Esophagus muscularis mucosa (tissue), 4 donors: ENCODE data around the gene TMEM132C. TPM values are rescaled to one million over a fixed set of nuclear protein-coding genes. Genes with fewer than 3 reads are reported as not detected.

ENCODE experiments used
- DNase-seq: peaks from one replicate; pipeline ENCODE4 v3.0.0-alpha.2; 2017; ENCODE audit errors: extremely low spot score
- H3K27ac ChIP-seq, 4 donors: fragments of 200-600 bp; sonication (generic); replicated peaks in 1 of 4; 1 replicate in 3 of 4; 2 replicates in 1 of 4; pipeline ENCODE4 v1.5.1; 2016 to 2019; ENCODE audit warnings: mild to moderate bottlenecking in 1 of 4
- H3K27me3 ChIP-seq, 4 donors: fragments of 200-600 bp; sonication (generic); one replicate each; pipeline versions ENCODE4 v1.5.1 to v1.6.0; 2016 to 2019
- H3K36me3 ChIP-seq, 4 donors: fragments of 200-600 bp; sonication (generic); one replicate each; pipeline ENCODE4 v1.5.1; 2016 to 2019
- H3K4me1 ChIP-seq, 4 donors: fragments of 200-600 bp; sonication (generic); one replicate each; pipeline ENCODE4 v1.5.1; 2016 to 2019
- H3K4me3 ChIP-seq, 4 donors: fragments of 200-600 bp; sonication (generic); 1 replicate in 2 of 4; 2 replicates in 2 of 4; pipeline ENCODE4 v1.5.1; 2016 to 2019; ENCODE audit warnings: mild to moderate bottlenecking in 4 of 4, moderate library complexity in 1 of 4
- H3K9me3 ChIP-seq, 4 donors: fragments of 200-600 bp; sonication (generic); 1 replicate in 3 of 4; 2 replicates in 1 of 4; pipeline ENCODE4 v1.5.1; 2016 to 2019
- EP300 ChIP-seq: sonication (generic); formaldehyde crosslinking; IDR thresholded peaks from one replicate; pipeline ENCODE4 v1.6.1; 2017; ENCODE audit warnings: antibody characterized with exemption
- POLR2A ChIP-seq: fragments of 450-650 bp; IDR thresholded peaks from one replicate; pipeline ENCODE4 v1.6.1; 2017; ENCODE audit warnings: antibody characterized with exemption, moderate library complexity, mild to moderate bottlenecking, low read depth
- POLR2AphosphoS5 ChIP-seq, 2 donors: sonication (generic); formaldehyde crosslinking; IDR thresholded peaks; one replicate each; pipeline ENCODE4 v1.6.1; 2017; ENCODE audit warnings: antibody characterized with exemption in 2 of 2
- WGBS: methylation state at CpG from one replicate; pipeline ENCODE4 v1.1.5; 2018; 5-methylcytosine and 5-hydroxymethylcytosine counted together
- intact Hi-C: fragments of 100-400 bp; cut with DNase I; formaldehyde crosslinking; loops from one replicate; pipeline ENCODE4 v1.15.1; 2023
- small RNA-seq, 3 donors: library from RNA; depleted of rRNA; stranded (forward); fragments of <200 nt; gene quantifications; one replicate each; pipeline ENCODE3, GENCODE V24; 2016
- total RNA-seq, 4 donors: library from RNA; depleted of rRNA; stranded (reverse); fragments of >200 nt; gene quantifications; one replicate each; pipeline versions ENCODE4 v1.1.0 to v1.2.1, GENCODE V29; 2016
- TF ChIP-seq, protein P1 (sequence below), 3 experiments: fragments of 200-600 bp in 2 of 3; fragments of 450-650 bp in 1 of 3; sonication (generic) in 2 of 3; IDR thresholded peaks; one replicate each; pipeline ENCODE4 v1.5.1; 2017 to 2019; ENCODE audit warnings: antibody characterized with exemption in 3 of 3, mild to moderate bottlenecking in 2 of 3, moderate library complexity in 1 of 3

The TMEM132C gene
- total RNA-seq, 4 donors from 2014 or later = 2.9 to 3.8 (median 3.5) TPM

DNA sequence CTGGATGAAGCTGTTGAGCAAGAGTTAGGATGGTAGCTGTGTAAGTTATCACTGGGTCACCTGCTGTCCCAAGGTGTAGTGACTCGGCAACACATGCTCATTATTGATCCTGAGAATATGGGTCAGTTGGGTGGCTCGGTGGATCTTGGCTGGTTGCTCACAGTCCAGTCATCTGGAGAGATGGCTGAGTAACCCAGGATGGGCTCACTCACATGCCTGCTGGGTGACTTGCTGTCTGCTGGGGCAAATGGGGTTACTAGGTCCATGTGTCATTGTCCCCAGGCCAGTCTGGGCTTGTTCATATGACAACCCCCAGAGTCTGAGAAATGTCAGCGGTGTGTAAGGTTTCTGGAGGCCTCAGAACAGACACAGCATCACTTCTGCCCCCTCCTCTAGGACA lies 487.3 kb downstream of the TMEM132C start:
- no peak for DNase-seq
- Histone ChIP-seq H3K4me1 (no peaks in the 10 kb centered on the region), H3K4me3 (no peak overlapping the region), H3K27me3 (no peaks in the 10 kb centered on the region), H3K36me3 (no peaks in the 10 kb centered on the region), H3K27ac (no peak overlapping the region), H3K9me3 (peaks cover 0 to 4% (median 0%) of the 10 kb centered on the region in 4 donors)
- intact Hi-C loops = no loop called here
- 93% methylated on average over 2 of the region's 3 CpGs for WGBS
- TF ChIP-seq, protein P1, sequence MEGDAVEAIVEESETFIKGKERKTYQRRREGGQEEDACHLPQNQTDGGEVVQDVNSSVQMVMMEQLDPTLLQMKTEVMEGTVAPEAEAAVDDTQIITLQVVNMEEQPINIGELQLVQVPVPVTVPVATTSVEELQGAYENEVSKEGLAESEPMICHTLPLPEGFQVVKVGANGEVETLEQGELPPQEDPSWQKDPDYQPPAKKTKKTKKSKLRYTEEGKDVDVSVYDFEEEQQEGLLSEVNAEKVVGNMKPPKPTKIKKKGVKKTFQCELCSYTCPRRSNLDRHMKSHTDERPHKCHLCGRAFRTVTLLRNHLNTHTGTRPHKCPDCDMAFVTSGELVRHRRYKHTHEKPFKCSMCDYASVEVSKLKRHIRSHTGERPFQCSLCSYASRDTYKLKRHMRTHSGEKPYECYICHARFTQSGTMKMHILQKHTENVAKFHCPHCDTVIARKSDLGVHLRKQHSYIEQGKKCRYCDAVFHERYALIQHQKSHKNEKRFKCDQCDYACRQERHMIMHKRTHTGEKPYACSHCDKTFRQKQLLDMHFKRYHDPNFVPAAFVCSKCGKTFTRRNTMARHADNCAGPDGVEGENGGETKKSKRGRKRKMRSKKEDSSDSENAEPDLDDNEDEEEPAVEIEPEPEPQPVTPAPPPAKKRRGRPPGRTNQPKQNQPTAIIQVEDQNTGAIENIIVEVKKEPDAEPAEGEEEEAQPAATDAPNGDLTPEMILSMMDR (IDR thresholded peaks at IDR 0.05) = no peak
- no peak for TF ChIP-seq POLR2A

DNA sequence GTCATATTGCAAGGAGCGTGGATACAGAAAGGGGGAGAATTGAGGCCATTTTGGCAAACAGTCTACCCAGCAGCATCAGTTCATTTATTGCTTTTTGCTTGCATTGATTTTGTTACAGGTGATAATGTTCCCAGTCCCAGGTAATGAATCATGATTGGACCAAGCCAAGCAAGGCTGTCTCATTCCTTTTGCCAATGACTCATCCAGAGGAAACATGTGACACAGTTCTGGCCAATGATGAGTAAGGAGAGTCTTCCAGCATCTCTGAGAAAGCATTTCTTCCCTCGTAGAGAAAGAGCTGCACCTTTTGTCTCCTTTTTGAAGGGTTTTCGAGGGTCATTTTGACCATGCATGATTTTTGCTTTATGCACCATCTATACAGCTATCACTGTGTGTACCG lies 488.6 kb downstream of the TMEM132C start:
- intact Hi-C loops = no loop called here

More for the DNA sequence above, 488.6 kb downstream of the TMEM132C start:
- DNase-seq = no peak
- Histone ChIP-seq H3K4me3 (no peak overlapping the region), H3K4me1 (no peaks in the 10 kb centered on the region), H3K36me3 (no peaks in the 10 kb centered on the region), H3K27me3 (peaks cover 0 to 5% (median 0%) of the 10 kb centered on the region in 4 donors), H3K27ac (no peak overlapping the region), H3K9me3 (peaks cover 0 to 4% (median 0%) of the 10 kb centered on the region in 4 donors)
- 84% methylated on average over 4 of the region's 4 CpGs for WGBS
- no peak for TF ChIP-seq EP300
- TF ChIP-seq, protein P1 (IDR thresholded peaks at IDR 0.05) = no peak
- no peak for TF ChIP-seq POLR2AphosphoS5 (IDR thresholded peaks at IDR 0.05)

Small RNA genes within 50 kb of the gene (small RNA-seq; reads per million reads assigned to genes)
- 0 reads per million in 3 donors for gene MIR3612
- gene MIR4419B = 0 reads per million in 3 donors
